HepG2 (cell line): ENCODE results near the gene ITGB2. TPM values are rescaled to one million over a fixed set of nuclear protein-coding genes. Genes with fewer than 3 reads are reported as not detected.

Source experiments
- ARNTL ChIP-seq: sonication (generic); formaldehyde crosslinking; IDR thresholded peaks from 2 replicates; pipeline ENCODE4 v1.4.0; 2020; ENCODE audit warnings: mild to moderate bottlenecking, missing genetic modification reagents
- BCL6 ChIP-seq: IDR thresholded peaks from 2 replicates; pipeline ENCODE4 v1.6.1; 2016; ENCODE audit warnings: missing genetic modification reagents, missing compliant biosample characterization
- CBFB ChIP-seq: sonication (generic); formaldehyde crosslinking; IDR thresholded peaks from 2 replicates; pipeline ENCODE4 v1.4.0; 2020; ENCODE audit warnings: missing genetic modification reagents
- ETV6 ChIP-seq: sonication (generic); formaldehyde crosslinking; conservative IDR thresholded peaks from 2 replicates; pipeline ENCODE4 v1.4.0; 2020; ENCODE audit warnings: missing genetic modification reagents
- HDAC1 ChIP-seq: sonication (generic); formaldehyde crosslinking; IDR thresholded peaks from 2 replicates; pipeline ENCODE4 v1.5.1; 2020; ENCODE audit warnings: mild to moderate bottlenecking, missing genetic modification reagents
- HMG20A ChIP-seq: IDR thresholded peaks from 2 replicates; pipeline ENCODE4 v1.6.1; 2016; ENCODE audit warnings: borderline replicate concordance
- ISX ChIP-seq: sonication (generic); formaldehyde crosslinking; conservative IDR thresholded peaks from 2 replicates; pipeline ENCODE4 v1.5.0; 2020; ENCODE audit warnings: missing genetic modification reagents
- MZF1 ChIP-seq: sonication (generic); formaldehyde crosslinking; IDR thresholded peaks from 2 replicates; pipeline ENCODE4 v1.8.1; 2023; ENCODE audit warnings: mild to moderate bottlenecking, missing genetic modification reagents, borderline replicate concordance
- NFE2 ChIP-seq: sonication (generic); formaldehyde crosslinking; IDR thresholded peaks from 2 replicates; pipeline ENCODE4 v1.4.0; 2020; ENCODE audit warnings: missing genetic modification reagents
- NR2C2 ChIP-seq: sonication (generic); formaldehyde crosslinking; IDR thresholded peaks from 2 replicates; pipeline ENCODE4 v1.4.0; 2020; ENCODE audit warnings: missing genetic modification reagents, mild to moderate bottlenecking, moderate library complexity, borderline replicate concordance
- RBM39 ChIP-seq: fragments of 200-400 bp; formaldehyde crosslinking; IDR thresholded peaks from one replicate; pipeline ENCODE4 v1.6.1; 2018; ENCODE audit warnings: antibody characterized with exemption, mild to moderate bottlenecking, low read depth, low read length; ENCODE audit not compliant: poor library complexity, severe bottlenecking
- RCOR2 ChIP-seq: IDR thresholded peaks from 2 replicates; pipeline ENCODE4 v1.6.1; 2016; ENCODE audit warnings: missing biosample characterization, missing genetic modification reagents
- SIX4 ChIP-seq: sonication (generic); formaldehyde crosslinking; IDR thresholded peaks from 2 replicates; pipeline ENCODE4 v1.4.0; 2020; ENCODE audit warnings: missing genetic modification reagents
- SMAD9 ChIP-seq: sonication (generic); formaldehyde crosslinking; IDR thresholded peaks from 2 replicates; pipeline ENCODE4 v1.5.1; 2020; ENCODE audit warnings: mild to moderate bottlenecking, missing genetic modification reagents
- TAF1 ChIP-seq: sonication (generic); formaldehyde crosslinking; IDR thresholded peaks from 2 replicates; pipeline ENCODE4 v1.4.0; 2020; ENCODE audit warnings: missing genetic modification reagents
- TARDBP ChIP-seq: sonication (generic); formaldehyde crosslinking; IDR thresholded peaks from 2 replicates; pipeline ENCODE4 v1.8.0; 2022; ENCODE audit warnings: mild to moderate bottlenecking, missing genetic modification reagents
- TSC22D2 ChIP-seq: sonication (generic); formaldehyde crosslinking; IDR thresholded peaks from 2 replicates; pipeline ENCODE4 v1.5.1; 2020; ENCODE audit warnings: missing genetic modification reagents, mild to moderate bottlenecking, borderline replicate concordance
- ZBTB7B ChIP-seq: sonication (generic); formaldehyde crosslinking; IDR thresholded peaks from 2 replicates; pipeline ENCODE4 v1.4.0; 2020; ENCODE audit warnings: missing genetic modification reagents
- ZFY ChIP-seq: sonication (generic); formaldehyde crosslinking; IDR thresholded peaks from 2 replicates; pipeline ENCODE4 v1.4.0; 2020; ENCODE audit warnings: missing genetic modification reagents
- ZNF207 ChIP-seq: fragments of 450-650 bp; IDR thresholded peaks from 2 replicates; pipeline ENCODE4 v1.6.1; 2016; ENCODE audit warnings: antibody characterized with exemption, borderline replicate concordance
- ZNF256 ChIP-seq: sonication (generic); formaldehyde crosslinking; conservative IDR thresholded peaks from 2 replicates; pipeline ENCODE4 v1.4.0; 2020; ENCODE audit warnings: missing genetic modification reagents
- ZNF441 ChIP-seq: sonication (generic); formaldehyde crosslinking; IDR thresholded peaks from 2 replicates; pipeline ENCODE4 v1.7.0; 2021; ENCODE audit warnings: missing genetic modification reagents, borderline replicate concordance
- ZNF550 ChIP-seq: sonication (generic); formaldehyde crosslinking; IDR thresholded peaks from 2 replicates; pipeline ENCODE4 v1.4.0; 2020; ENCODE audit warnings: mild to moderate bottlenecking, missing genetic modification reagents, borderline replicate concordance
- ZNF556 ChIP-seq: sonication (generic); formaldehyde crosslinking; IDR thresholded peaks from 2 replicates; pipeline ENCODE4 v1.4.0; 2020; ENCODE audit warnings: mild to moderate bottlenecking, missing genetic modification reagents, borderline replicate concordance
- ZNF768 ChIP-seq: sonication (generic); formaldehyde crosslinking; IDR thresholded peaks from 2 replicates; pipeline ENCODE4 v1.4.0; 2020; ENCODE audit warnings: missing genetic modification reagents
- ZSCAN20 ChIP-seq: sonication (generic); formaldehyde crosslinking; IDR thresholded peaks from 2 replicates; pipeline ENCODE4 v1.4.0; 2020; ENCODE audit warnings: missing genetic modification reagents, mild to moderate bottlenecking, borderline replicate concordance
- polyA plus RNA-seq, 8 experiments: library from polyadenylated mRNA; depleted of rRNA in 3 of 8; stranded (reverse) in 7 of 8; unstranded in 1 of 8; fragments of >200 nt; fragmentation: Illumina TruSeq in 4 of 8; extraction: Trizol in 4 of 8; gene quantifications; 2 replicates each; pipeline versions ENCODE4 v1.2.1 to v1.2.3, GENCODE V29; 2011 to 2016; ENCODE audit warnings: low read depth in 4 of 8, missing spikeins in 1 of 8, mixed read lengths in 1 of 8; ENCODE audit not compliant: insufficient read depth in 1 of 8
- total RNA-seq, 5 experiments: library from RNA; depleted of rRNA; stranded (reverse); fragments of >200 nt; fragmentation: Illumina TruSeq; extraction: Trizol; gene quantifications; 2 replicates each; pipeline ENCODE4 v1.2.3, GENCODE V29; 2016; ENCODE audit warnings: low read depth in 1 of 5
- TF ChIP-seq, protein P1 (sequence below): sonication (generic); formaldehyde crosslinking; IDR thresholded peaks from 2 replicates; pipeline ENCODE4 v1.4.0; 2020; ENCODE audit warnings: missing genetic modification reagents
- TF ChIP-seq, protein P2 (sequence below): sonication (generic); formaldehyde crosslinking; IDR thresholded peaks from 2 replicates; pipeline ENCODE4 v1.8.1; 2023; ENCODE audit warnings: missing genetic modification reagents, mild to moderate bottlenecking, borderline replicate concordance
- TF ChIP-seq, protein P3 (sequence below): IDR thresholded peaks from 2 replicates; pipeline ENCODE4 v1.6.1; 2016; ENCODE audit warnings: mild to moderate bottlenecking

ITGB2 gene
- total and polyA plus RNA-seq, 2 of the 13 experiments (the other 11 are each of a cell fraction or from before 2014, with no cell fraction given): 4.2 to 18.0 TPM

DNA sequence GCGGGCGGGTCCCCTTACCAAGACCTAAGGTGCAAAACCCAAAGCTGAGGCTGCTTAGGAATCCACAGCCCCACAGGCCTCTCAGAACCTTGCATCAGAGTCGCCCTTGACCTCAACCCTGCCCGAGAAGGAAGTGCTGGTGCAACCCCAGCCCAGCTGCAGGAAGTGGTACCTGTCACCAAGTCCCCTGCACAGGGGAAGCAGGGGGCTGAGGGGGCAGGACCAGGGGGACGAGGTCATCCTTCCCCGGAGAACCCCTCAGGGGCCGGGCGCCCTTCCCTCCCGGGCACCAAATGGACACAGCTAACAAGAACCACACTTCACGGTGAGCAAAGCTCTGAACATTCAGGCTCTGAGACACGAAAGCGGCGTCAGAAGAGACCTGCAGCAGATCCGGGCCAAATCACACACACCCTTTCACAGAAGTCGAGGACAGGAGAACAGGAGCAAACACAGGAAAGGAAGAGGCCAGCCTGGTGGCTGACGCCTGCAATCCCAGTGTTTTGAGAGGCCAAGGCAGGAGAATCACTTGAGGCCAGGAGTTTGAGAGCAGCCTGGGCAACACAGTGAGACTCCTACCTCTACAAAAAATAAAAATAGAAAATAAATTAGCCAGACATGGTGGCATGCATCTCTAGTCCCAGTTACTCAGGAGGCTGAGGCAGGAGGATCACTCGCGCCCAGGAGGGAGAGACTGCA, 6.4 kb downstream of the ITGB2 start (continued):
- TF ChIP-seq ZFY (CRISPR knock-in tag) (peak; percentile 61), RCOR2 (CRISPR knock-in tag) (0 out of 2 replicates have a peak, but pooled peaks have one; percentile 31), ZNF256 (CRISPR knock-in tag) (no peak), MZF1 (CRISPR knock-in tag) (no peak), ZNF207 (no peak), BCL6 (peak; percentile 52), ZNF550 (no peak), ZBTB7B (CRISPR knock-in tag) (peak; percentile 86), ZNF441 (no peak), RBM39 (no peak), ZNF556 (0 out of 2 replicates have a peak, but pooled peaks have one; percentile 68), HMG20A (peak; percentile 23; the same call in 1 of the 2 replicates), SIX4 (CRISPR knock-in tag) (no peak), ZSCAN20 (CRISPR knock-in tag) (no peak), TAF1 (CRISPR knock-in tag) (no peak), NR2C2 (peak; percentile 97), ZNF768 (CRISPR knock-in tag) (no peak), ARNTL (CRISPR knock-in tag) (peak; percentile 43; the same call in 1 of the 2 replicates), CBFB (CRISPR knock-in tag) (peak; percentile 65; the same call in 1 of the 2 replicates), ISX (no peak), ETV6 (CRISPR knock-in tag) (peak; percentile 95), TSC22D2 (CRISPR knock-in tag) (no peak), TARDBP (CRISPR knock-in tag) (peak; percentile 80; the same call in 1 of the 2 replicates), SMAD9 (CRISPR knock-in tag) (no peak), HDAC1 (CRISPR knock-in tag) (peak; percentile 88), NFE2 (CRISPR knock-in tag) (no peak)
- TF ChIP-seq, protein P1, sequence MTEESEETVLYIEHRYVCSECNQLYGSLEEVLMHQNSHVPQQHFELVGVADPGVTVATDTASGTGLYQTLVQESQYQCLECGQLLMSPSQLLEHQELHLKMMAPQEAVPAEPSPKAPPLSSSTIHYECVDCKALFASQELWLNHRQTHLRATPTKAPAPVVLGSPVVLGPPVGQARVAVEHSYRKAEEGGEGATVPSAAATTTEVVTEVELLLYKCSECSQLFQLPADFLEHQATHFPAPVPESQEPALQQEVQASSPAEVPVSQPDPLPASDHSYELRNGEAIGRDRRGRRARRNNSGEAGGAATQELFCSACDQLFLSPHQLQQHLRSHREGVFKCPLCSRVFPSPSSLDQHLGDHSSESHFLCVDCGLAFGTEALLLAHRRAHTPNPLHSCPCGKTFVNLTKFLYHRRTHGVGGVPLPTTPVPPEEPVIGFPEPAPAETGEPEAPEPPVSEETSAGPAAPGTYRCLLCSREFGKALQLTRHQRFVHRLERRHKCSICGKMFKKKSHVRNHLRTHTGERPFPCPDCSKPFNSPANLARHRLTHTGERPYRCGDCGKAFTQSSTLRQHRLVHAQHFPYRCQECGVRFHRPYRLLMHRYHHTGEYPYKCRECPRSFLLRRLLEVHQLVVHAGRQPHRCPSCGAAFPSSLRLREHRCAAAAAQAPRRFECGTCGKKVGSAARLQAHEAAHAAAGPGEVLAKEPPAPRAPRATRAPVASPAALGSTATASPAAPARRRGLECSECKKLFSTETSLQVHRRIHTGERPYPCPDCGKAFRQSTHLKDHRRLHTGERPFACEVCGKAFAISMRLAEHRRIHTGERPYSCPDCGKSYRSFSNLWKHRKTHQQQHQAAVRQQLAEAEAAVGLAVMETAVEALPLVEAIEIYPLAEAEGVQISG (CRISPR knock-in tag): no peak
- TF ChIP-seq, protein P2, sequence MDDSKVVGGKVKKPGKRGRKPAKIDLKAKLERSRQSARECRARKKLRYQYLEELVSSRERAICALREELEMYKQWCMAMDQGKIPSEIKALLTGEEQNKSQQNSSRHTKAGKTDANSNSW: no peak
- TF ChIP-seq, protein P3, sequence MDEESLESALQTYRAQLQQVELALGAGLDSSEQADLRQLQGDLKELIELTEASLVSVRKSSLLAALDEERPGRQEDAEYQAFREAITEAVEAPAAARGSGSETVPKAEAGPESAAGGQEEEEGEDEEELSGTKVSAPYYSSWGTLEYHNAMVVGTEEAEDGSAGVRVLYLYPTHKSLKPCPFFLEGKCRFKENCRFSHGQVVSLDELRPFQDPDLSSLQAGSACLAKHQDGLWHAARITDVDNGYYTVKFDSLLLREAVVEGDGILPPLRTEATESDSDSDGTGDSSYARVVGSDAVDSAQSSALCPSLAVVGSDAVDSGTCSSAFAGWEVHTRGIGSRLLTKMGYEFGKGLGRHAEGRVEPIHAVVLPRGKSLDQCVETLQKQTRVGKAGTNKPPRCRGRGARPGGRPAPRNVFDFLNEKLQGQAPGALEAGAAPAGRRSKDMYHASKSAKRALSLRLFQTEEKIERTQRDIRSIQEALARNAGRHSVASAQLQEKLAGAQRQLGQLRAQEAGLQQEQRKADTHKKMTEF (CRISPR knock-in tag): peak; percentile 27; the same call in 1 of the 2 replicates
